Measurements from ENCODE around the gene LGI4. TPM values are rescaled to one million over a fixed set of nuclear protein-coding genes. Genes with fewer than 3 reads are reported as not detected.

The LGI4 gene
- total and polyA plus RNA-seq, 7 donors: 4.2 to 47.1 (median 31.6) TPM

- TF ChIP-seq CTCF (IDR thresholded peaks at IDR 0.05) (no peak), EP300 (IDR thresholded peaks at IDR 0.05) (no peak), POLR2A (IDR thresholded peaks at IDR 0.05) (no peak), POLR2AphosphoS5 (IDR thresholded peaks at IDR 0.05) (no peak)
- H3K4me1 ChIP-seq: peaks cover 0 to 19% (median 7%) of the 10 kb centered on the region in 4 donors
- H3K36me3 ChIP-seq: no peaks in the 10 kb centered on the region
- H3K27me3 ChIP-seq: no peaks in the 10 kb centered on the region
- no peak for DNase-seq
- peak overlapping the region in 1 of 4 donors; percentile 83 for H3K27ac ChIP-seq
- intact Hi-C loops (cut with DNase I): loop anchor here (10.0 kb wide), 1 partner anchor 154 kb away; no protein-coding TSS in a partner anchor
- no peaks in the 10 kb centered on the region for H3K9me3 ChIP-seq
- whole genome bisulfite sequencing, 2 donors: 77 to 88% methylated on average over 9 of the region's 9 CpGs
- H3K4me3 ChIP-seq: no peak overlapping the region
Measured at GRCh38 chr19:35128398-35129057, 6.3 kb downstream of the LGI4 start.

- no peaks in the 10 kb centered on the region for H3K36me3 ChIP-seq
- peaks cover 0 to 20% (median 8%) of the 10 kb centered on the region in 4 donors for H3K4me1 ChIP-seq
- TF ChIP-seq CTCF (IDR thresholded peaks at IDR 0.05): no peak
- peak in 1 of 4 donors; percentile 20 for TF ChIP-seq POLR2AphosphoS5 (IDR thresholded peaks at IDR 0.05)
- no peaks in the 10 kb centered on the region for H3K9me3 ChIP-seq
- intact Hi-C loops (cut with DNase I): loop anchor here (10.0 kb wide), 1 partner anchor 153 kb away; no protein-coding TSS in a partner anchor
- H3K4me3 ChIP-seq: no peak overlapping the region
- H3K27ac ChIP-seq: peak overlapping the region in 1 of 4 donors; percentile 83
- 69 to 79% methylated on average over 7 of the region's 7 CpGs for WGBS, 2 donors
- H3K27me3 ChIP-seq: no peaks in the 10 kb centered on the region
- DNase-seq: no peak
Measured at GRCh38 chr19:35127871-35128270, 7.0 kb downstream of the LGI4 start.

GRCh38 chr19:35126624-35126959 is 8.3 kb downstream of the LGI4 start:
- H3K9me3 ChIP-seq: no peaks in the 10 kb centered on the region
- H3K36me3 ChIP-seq: no peaks in the 10 kb centered on the region
- intact Hi-C loops (cut with DNase I): loop anchor here (10.0 kb wide), 1 partner anchor 152 kb away; no protein-coding TSS in a partner anchor
- peaks cover 0 to 20% (median 10%) of the 10 kb centered on the region in 4 donors for H3K4me1 ChIP-seq
- H3K4me3 ChIP-seq: peak overlapping the region in 1 of 4 donors; percentile 16
- DNase-seq: no peak
- WGBS, 2 donors: 76 to 82% methylated on average over 20 of the region's 20 CpGs
- no peaks in the 10 kb centered on the region for H3K27me3 ChIP-seq
- H3K27ac ChIP-seq: peak overlapping the region; percentile 18 to 86 (median 80)
- TF ChIP-seq EP300 (IDR thresholded peaks at IDR 0.05) (no peak), CTCF (IDR thresholded peaks at IDR 0.05) (no peak), POLR2AphosphoS5 (IDR thresholded peaks at IDR 0.05) (peak in 1 of 4 donors; percentile 8), POLR2A (IDR thresholded peaks at IDR 0.05) (no peak)

- Histone ChIP-seq H3K27ac (peak overlapping the region; percentile 78 to 89 (median 84)), H3K9me3 (no peaks in the 10 kb centered on the region), H3K36me3 (no peaks in the 10 kb centered on the region), H3K4me3 (peak overlapping the region in 1 of 4 donors; percentile 16), H3K27me3 (no peaks in the 10 kb centered on the region), H3K4me1 (peaks cover 0 to 20% (median 10%) of the 10 kb centered on the region in 4 donors)
- TF ChIP-seq CTCF (IDR thresholded peaks at IDR 0.05) (no peak), POLR2AphosphoS5 (IDR thresholded peaks at IDR 0.05) (no peak), POLR2A (IDR thresholded peaks at IDR 0.05) (no peak), EP300 (IDR thresholded peaks at IDR 0.05) (no peak)
- intact Hi-C loops (cut with DNase I): loop anchor here (10.0 kb wide), 1 partner anchor 151 kb away; no protein-coding TSS in a partner anchor
- no peak for DNase-seq
- 86 to 89% methylated on average over 35 of the region's 35 CpGs for WGBS, 2 donors
Measured at GRCh38 chr19:35125749-35126623, 8.9 kb downstream of the LGI4 start.

All from sigmoid colon (tissue), 7 donors.